ENCODE measurements around the gene OTUD5. TPM values are rescaled to one million over a fixed set of nuclear protein-coding genes. Genes with fewer than 3 reads are reported as not detected.

The OTUD5 gene
- total RNA-seq, 1 experiment from 2014 or later = 59.5 TPM

GRCh38 chrX:48902776-48903175, 54.6 kb downstream of the OTUD5 start:
- no peak for ATAC-seq
- ChIA-PET POLR2A (interaction anchor here (0.8 kb wide), 1 partner anchor 261 kb away, joined by 3 read pairs; no protein-coding TSS in a partner anchor), CTCF (no interaction called here)
- TF ChIP-seq TCF7L2 (IDR thresholded peaks at IDR 0.05; ENCODE audit: low read depth, low read length) = no peak
- no peak for TF ChIP-seq SIN3A (IDR thresholded peaks at IDR 0.05; ENCODE audit: borderline replicate concordance, insufficient read depth, low read depth, low read length)
- TF ChIP-seq CTCF (IDR thresholded peaks at IDR 0.05) = no peak
- TF ChIP-seq, protein P1, sequence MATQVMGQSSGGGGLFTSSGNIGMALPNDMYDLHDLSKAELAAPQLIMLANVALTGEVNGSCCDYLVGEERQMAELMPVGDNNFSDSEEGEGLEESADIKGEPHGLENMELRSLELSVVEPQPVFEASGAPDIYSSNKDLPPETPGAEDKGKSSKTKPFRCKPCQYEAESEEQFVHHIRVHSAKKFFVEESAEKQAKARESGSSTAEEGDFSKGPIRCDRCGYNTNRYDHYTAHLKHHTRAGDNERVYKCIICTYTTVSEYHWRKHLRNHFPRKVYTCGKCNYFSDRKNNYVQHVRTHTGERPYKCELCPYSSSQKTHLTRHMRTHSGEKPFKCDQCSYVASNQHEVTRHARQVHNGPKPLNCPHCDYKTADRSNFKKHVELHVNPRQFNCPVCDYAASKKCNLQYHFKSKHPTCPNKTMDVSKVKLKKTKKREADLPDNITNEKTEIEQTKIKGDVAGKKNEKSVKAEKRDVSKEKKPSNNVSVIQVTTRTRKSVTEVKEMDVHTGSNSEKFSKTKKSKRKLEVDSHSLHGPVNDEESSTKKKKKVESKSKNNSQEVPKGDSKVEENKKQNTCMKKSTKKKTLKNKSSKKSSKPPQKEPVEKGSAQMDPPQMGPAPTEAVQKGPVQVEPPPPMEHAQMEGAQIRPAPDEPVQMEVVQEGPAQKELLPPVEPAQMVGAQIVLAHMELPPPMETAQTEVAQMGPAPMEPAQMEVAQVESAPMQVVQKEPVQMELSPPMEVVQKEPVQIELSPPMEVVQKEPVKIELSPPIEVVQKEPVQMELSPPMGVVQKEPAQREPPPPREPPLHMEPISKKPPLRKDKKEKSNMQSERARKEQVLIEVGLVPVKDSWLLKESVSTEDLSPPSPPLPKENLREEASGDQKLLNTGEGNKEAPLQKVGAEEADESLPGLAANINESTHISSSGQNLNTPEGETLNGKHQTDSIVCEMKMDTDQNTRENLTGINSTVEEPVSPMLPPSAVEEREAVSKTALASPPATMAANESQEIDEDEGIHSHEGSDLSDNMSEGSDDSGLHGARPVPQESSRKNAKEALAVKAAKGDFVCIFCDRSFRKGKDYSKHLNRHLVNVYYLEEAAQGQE (IDR thresholded peaks at IDR 0.05; ENCODE audit: insufficient read depth in 1 of 2, low read depth in 2 of 2, low read length in 1 of 2) = no peak
- no peak for TF ChIP-seq POLR2AphosphoS5 (IDR thresholded peaks at IDR 0.05; ENCODE audit: low read depth, low read length)
- Histone ChIP-seq H3K9me3 (ENCODE audit: control insufficient read depth, insufficient read depth, low read depth, low read length) (no peaks in the 10 kb centered on the region), H3K27me3 (ENCODE audit: control insufficient read depth, insufficient read depth, low read length) (no peaks in the 10 kb centered on the region), H3K36me3 (ENCODE audit: control insufficient read depth, insufficient read depth, low read length) (peaks cover 2% of the 10 kb centered on the region; the same call in 1 of the 2 replicates), H3K4me1 (ENCODE audit: control insufficient read depth, insufficient read depth, low read length) (0 out of 2 replicates have a peak, but pooled peaks cover 6% of the 10 kb centered on the region), H3K27ac (ENCODE audit: low read length) (no peak overlapping the region), H3K4me3 (ENCODE audit: low read depth in 2 of 2, low read length in 2 of 2) (no peak overlapping the region)
- no TSS peak for BruUV-seq (replicated peaks)
- in situ Hi-C loops (cut with HindIII; ENCODE audit: low pct_unique_long_range_greater_than_20kb, low sequenced_read_pairs) (no loop called here), intact Hi-C loops (cut with micrococcal nuclease; ENCODE audit: unreplicated experiment) (no loop called here)
- DNase-seq (ENCODE audit: low read depth, low spot score) = no peak

- Histone ChIP-seq H3K4me3 (ENCODE audit: low read depth in 2 of 2, low read length in 2 of 2) (no peak overlapping the region), H3K27me3 (ENCODE audit: control insufficient read depth, insufficient read depth, low read length) (no peaks in the 10 kb centered on the region), H3K36me3 (ENCODE audit: control insufficient read depth, insufficient read depth, low read length) (peaks cover 2% of the 10 kb centered on the region; the same call in 1 of the 2 replicates), H3K27ac (ENCODE audit: low read length) (no peak overlapping the region), H3K4me1 (ENCODE audit: control insufficient read depth, insufficient read depth, low read length) (0 out of 2 replicates have a peak, but pooled peaks cover 6% of the 10 kb centered on the region), H3K9me3 (ENCODE audit: control insufficient read depth, insufficient read depth, low read depth, low read length) (no peaks in the 10 kb centered on the region)
- CTCF ChIA-PET = no interaction called here
- in situ Hi-C loops (cut with HindIII; ENCODE audit: low pct_unique_long_range_greater_than_20kb, low sequenced_read_pairs) (no loop called here), intact Hi-C loops (cut with micrococcal nuclease; ENCODE audit: unreplicated experiment) (no loop called here)
- DNase-seq (ENCODE audit: low read depth, low spot score) = no peak
- TSS peak; percentile 85 for BruUV-seq (replicated peaks)
- POLR2A ChIA-PET = interaction anchor here (0.8 kb wide), 1 partner anchor 262 kb away, joined by 3 read pairs; no protein-coding TSS in a partner anchor
- no peak for TF ChIP-seq SIN3A (IDR thresholded peaks at IDR 0.05; ENCODE audit: borderline replicate concordance, insufficient read depth, low read depth, low read length)
- no peak for TF ChIP-seq CTCF (IDR thresholded peaks at IDR 0.05)
- no peak for TF ChIP-seq TCF7L2 (IDR thresholded peaks at IDR 0.05; ENCODE audit: low read depth, low read length)
- TF ChIP-seq POLR2AphosphoS5 (IDR thresholded peaks at IDR 0.05; ENCODE audit: low read depth, low read length) = no peak
- TF ChIP-seq, protein P1 (IDR thresholded peaks at IDR 0.05; ENCODE audit: insufficient read depth in 1 of 2, low read depth in 2 of 2, low read length in 1 of 2) = no peak
- no peak for ATAC-seq
Measured at GRCh38 chrX:48902135-48902534, 55.3 kb downstream of the OTUD5 start.

All from Panc1 (cell line).